ENCODE data around the gene CD247.

CD247 gene

DNA sequence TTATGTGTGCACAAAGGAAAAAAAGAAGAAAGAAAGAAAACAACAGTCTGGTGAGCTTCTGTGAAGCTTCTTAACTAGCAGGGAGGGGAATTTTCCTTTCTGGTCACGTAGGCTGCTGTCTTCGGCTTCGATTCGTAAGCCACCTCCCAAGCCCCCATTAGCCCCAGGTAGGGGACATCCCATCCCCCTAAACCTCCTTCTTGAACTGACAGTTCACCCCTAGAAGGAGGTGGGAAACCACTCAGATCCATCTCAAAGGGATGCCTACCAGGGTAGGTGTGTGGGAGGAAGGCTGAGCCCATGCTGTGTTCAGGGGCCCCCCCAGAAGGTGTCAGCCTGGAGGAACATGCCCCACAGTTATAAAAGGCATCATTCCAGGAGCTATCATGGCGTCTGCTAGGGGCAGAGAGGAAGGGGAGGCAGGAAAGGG, 25.8 kb downstream of the CD247 start:
- no peaks in the 10 kb centered on the region for H3K9me3 Mint-ChIP-seq
- peaks cover 76% of the 10 kb centered on the region for H3K36me3 Mint-ChIP-seq (ENCODE audit: low read depth)
- peak; percentile 70 for DNase-seq
- H3K4me3 Mint-ChIP-seq, result peak overlapping the region; percentile 72
- no peaks in the 10 kb centered on the region for H3K27me3 Mint-ChIP-seq
- peak overlapping the region; percentile 96 for H3K27ac Mint-ChIP-seq
- peaks cover 97% of the 10 kb centered on the region for H3K4me1 Mint-ChIP-seq (ENCODE audit: low read depth)

DNA sequence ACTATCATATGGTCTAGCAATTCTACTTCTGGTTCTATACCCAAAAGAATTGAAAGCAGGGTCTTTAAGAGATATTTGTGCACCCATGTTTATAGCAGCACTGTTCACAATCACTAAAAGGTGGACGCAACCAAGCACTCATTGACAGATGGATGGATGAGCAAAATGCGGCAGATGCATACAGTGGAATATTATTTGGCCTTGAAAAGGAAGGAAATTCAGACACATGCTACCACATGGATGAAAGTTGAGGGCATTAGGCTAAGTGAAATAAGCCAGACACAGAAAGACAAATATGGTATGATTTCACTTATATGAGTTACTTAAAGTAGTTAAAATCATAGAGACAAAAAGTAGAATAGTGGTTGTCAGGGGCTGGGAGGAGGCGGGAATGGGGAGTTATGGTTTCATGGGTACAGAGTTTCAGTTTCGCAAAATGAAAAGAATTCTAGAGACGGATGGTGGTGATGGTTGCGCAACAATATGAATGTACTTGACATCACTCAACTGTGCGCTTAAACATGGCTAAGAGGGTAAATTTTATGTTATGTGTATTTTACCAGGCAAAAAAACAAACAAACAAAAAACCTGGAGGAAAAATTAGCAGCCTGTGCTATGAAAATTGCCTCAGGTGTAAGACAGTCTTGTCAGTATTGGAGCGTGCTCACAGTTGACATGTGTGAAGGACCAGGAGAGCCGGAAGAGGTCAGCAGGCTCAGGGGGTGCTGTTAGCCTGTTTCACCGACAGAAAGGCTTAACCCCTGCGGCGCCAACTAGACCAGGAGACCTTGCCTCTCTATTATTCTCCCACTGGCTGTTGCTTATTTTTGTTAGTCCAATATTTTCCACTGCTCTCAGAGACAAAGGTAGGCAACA, 26.5 kb downstream of the CD247 start:
- Mint-ChIP-seq H3K4me1 (ENCODE audit: low read depth) (peaks cover 97% of the 10 kb centered on the region), H3K4me3 (peak overlapping the region; percentile 72), H3K36me3 (ENCODE audit: low read depth) (peaks cover 76% of the 10 kb centered on the region), H3K9me3 (no peaks in the 10 kb centered on the region), H3K27ac (peak overlapping the region; percentile 96), H3K27me3 (no peaks in the 10 kb centered on the region)
- peak; percentile 51 for DNase-seq

DNA sequence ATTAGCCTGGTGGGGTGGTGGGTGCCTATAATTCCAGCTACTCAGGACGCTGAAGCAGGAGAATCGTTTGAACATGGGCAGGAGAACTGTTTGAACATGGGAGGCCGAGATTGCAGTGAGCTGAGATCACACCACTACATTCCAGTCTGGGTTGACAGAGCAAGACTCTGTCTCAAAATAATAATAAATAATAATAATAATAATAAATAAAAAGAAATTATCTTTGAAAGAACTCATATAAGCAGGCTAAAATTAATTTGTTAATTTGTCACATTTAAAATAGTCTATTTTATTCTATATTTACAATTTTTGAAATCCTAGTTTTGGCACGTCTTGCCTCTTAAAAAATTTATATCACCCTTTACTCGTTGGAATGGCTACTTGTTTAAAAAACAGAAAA, 27.6 kb downstream of the CD247 start:
- DNase-seq, result no peak
- Mint-ChIP-seq H3K27me3 (no peaks in the 10 kb centered on the region), H3K9me3 (no peaks in the 10 kb centered on the region), H3K4me1 (ENCODE audit: low read depth) (peaks cover 97% of the 10 kb centered on the region), H3K36me3 (ENCODE audit: low read depth) (peaks cover 76% of the 10 kb centered on the region), H3K4me3 (peak overlapping the region; percentile 72), H3K27ac (peak overlapping the region; percentile 97)

GRCh38 chr1:167489571-167490340, 28.6 kb downstream of the CD247 start:
- no peaks in the 10 kb centered on the region for H3K9me3 Mint-ChIP-seq
- peak; percentile 67 for DNase-seq
- peak overlapping the region; percentile 72 for H3K4me3 Mint-ChIP-seq
- peaks cover 75% of the 10 kb centered on the region for H3K36me3 Mint-ChIP-seq (ENCODE audit: low read depth)
- peak overlapping the region; percentile 97 for H3K27ac Mint-ChIP-seq
- peaks cover 97% of the 10 kb centered on the region for H3K4me1 Mint-ChIP-seq (ENCODE audit: low read depth)
- no peaks in the 10 kb centered on the region for H3K27me3 Mint-ChIP-seq

GRCh38 chr1:167488786-167489185, 29.5 kb downstream of the CD247 start:
- Mint-ChIP-seq H3K9me3 (no peaks in the 10 kb centered on the region), H3K27ac (peak overlapping the region; percentile 88), H3K4me1 (ENCODE audit: low read depth) (peaks cover 97% of the 10 kb centered on the region), H3K27me3 (no peaks in the 10 kb centered on the region), H3K36me3 (ENCODE audit: low read depth) (peaks cover 72% of the 10 kb centered on the region), H3K4me3 (peak overlapping the region; percentile 61)
- no peak for DNase-seq

- Mint-ChIP-seq H3K4me1 (ENCODE audit: low read depth) (peaks cover 97% of the 10 kb centered on the region), H3K36me3 (ENCODE audit: low read depth) (peaks cover 75% of the 10 kb centered on the region), H3K27ac (peak overlapping the region; percentile 88), H3K27me3 (no peaks in the 10 kb centered on the region), H3K9me3 (no peaks in the 10 kb centered on the region), H3K4me3 (no peak overlapping the region)
- no peak for DNase-seq
These were observed 30.7 kb downstream of the CD247 start for GRCh38 chr1:167487614-167488013.

DNA sequence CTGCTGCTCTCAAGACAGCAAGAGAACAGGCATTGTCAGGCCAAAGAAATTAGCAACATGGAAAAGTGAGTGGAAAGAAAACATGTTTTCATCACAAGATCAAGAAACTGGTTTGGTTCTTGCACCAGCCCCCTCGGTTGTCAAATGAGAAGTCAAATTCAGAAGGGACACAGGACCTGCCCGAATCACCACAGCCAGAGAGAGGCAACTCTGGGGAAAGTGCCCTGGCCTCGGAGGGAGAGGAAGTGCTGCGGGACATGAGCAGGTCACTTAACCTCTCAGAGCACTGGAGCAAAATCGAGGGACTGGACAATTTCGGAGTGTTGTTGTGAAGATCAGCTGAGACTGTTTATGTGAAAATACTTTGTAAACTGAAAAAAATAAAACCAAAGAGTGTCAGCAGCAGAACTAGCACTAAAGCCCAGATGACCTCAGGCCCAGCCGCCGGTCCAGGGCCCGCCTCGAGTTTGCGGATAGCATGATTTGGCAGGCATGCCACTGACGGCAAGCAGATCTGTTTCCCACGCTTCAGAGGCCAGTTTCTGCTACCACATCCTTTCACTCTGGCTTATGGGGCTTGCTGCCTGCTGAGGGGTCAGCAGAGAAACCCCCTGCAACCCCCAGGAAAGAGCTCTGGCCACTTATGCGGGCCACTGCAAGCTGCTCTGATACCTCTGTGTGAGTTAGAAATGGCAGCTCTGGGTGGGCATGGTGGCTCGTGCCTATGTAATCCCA, 32.1 kb downstream of the CD247 start:
- Mint-ChIP-seq H3K27me3 (no peaks in the 10 kb centered on the region), H3K9me3 (no peaks in the 10 kb centered on the region), H3K27ac (peak overlapping the region; percentile 86), H3K36me3 (ENCODE audit: low read depth) (peaks cover 81% of the 10 kb centered on the region), H3K4me3 (peak overlapping the region; percentile 49), H3K4me1 (ENCODE audit: low read depth) (peaks cover 97% of the 10 kb centered on the region)
- DNase-seq, result peak; percentile 39

DNA sequence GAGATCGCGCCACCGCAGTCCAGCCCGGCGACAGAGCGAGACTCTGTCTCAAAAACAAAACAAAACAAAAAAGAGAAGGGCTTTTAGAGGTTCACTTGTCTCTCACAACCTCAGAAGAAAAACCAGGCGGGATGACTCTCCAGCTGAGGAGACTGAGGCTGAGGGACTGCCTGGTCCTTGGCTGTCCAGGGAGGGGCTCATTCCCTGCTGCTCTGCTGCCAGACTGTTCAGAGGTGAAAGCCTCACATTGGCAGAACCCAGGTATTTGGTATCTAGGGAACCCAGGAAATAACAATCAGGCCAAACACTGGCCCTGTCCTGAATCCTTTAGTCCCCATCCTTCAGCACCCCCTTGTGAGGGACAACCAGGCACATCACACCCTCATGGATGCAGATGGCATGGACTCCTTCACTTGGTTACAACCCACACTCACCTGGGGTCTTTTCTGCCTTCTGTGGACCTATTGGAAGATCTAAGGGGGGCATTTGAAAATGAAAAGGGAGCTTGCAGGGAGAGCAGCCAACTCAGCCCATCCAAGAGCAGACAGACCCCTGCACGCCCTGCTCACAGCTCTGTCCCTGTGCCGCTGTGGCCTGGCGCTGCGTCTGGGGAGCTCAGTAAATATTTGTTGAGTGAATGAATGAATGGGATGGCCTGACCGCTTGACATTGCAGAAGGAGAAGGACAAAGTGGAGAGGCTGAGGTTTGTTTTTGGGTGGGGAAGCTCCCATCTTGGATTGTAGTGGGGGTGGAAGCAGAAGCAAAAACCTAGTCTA, 33.4 kb downstream of the CD247 start:
- H3K27me3 Mint-ChIP-seq, result no peaks in the 10 kb centered on the region
- H3K4me1 Mint-ChIP-seq (ENCODE audit: low read depth), result peaks cover 97% of the 10 kb centered on the region
- peak; percentile 39 for DNase-seq

DNA sequence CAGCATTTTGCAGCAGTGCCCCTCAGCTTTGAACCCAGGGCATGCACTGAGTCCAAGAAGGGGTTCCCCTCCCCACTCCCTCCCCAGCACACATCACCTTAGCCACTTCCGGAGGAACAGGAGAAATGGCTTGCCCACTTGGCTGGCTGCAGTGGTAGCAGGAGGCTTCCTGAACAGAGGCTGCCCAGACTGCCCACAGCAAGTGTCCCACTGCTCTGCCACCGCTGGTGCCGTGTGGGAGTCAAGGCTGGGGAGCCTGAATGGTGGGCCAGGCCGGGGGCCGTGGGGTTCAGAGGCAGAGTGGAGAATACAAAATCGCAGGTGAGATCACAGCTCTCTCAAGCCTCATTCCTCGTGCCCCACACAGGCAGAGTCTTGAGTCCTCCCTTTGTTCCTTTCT, 34.5 kb downstream of the CD247 start:
- peaks cover 99% of the 10 kb centered on the region for H3K4me1 Mint-ChIP-seq (ENCODE audit: low read depth)
- peak overlapping the region; percentile 71 for H3K4me3 Mint-ChIP-seq
- H3K27ac Mint-ChIP-seq, result peak overlapping the region; percentile 86
- DNase-seq, result no peak
- H3K36me3 Mint-ChIP-seq (ENCODE audit: low read depth), result peaks cover 87% of the 10 kb centered on the region
- H3K9me3 Mint-ChIP-seq, result no peaks in the 10 kb centered on the region
- H3K27me3 Mint-ChIP-seq, result no peaks in the 10 kb centered on the region

More for the DNA sequence above, 33.4 kb downstream of the CD247 start:
- Mint-ChIP-seq H3K9me3 (no peaks in the 10 kb centered on the region), H3K27ac (peak overlapping the region; percentile 86), H3K4me3 (peak overlapping the region; percentile 71), H3K36me3 (ENCODE audit: low read depth) (peaks cover 83% of the 10 kb centered on the region)

DNA sequence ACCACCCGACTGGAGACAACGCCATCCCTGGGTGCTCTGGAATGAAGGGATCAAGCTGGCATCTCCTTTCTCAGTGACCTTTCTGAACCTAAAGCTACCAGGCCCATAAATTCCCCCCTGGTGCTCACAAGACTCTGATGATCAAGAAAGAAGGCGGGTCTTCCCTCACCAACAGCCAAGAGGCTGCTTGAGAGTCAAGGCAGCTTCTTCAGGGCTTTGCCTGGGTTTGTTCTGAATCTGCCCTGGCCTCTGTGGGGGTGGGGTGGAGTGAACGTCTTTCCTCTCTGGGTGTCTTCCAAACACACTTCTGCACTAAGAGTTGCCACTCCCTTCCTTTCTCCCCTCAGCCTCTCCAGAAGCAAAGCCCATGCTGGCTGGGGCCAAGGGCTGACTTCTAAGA, 36.1 kb downstream of the CD247 start:
- Mint-ChIP-seq H3K4me1 (ENCODE audit: low read depth) (peaks cover 97% of the 10 kb centered on the region), H3K36me3 (ENCODE audit: low read depth) (peaks cover 87% of the 10 kb centered on the region), H3K27me3 (no peaks in the 10 kb centered on the region), H3K9me3 (no peaks in the 10 kb centered on the region), H3K4me3 (peak overlapping the region; percentile 71), H3K27ac (peak overlapping the region; percentile 86)
- DNase-seq, result peak; percentile 60

DNA sequence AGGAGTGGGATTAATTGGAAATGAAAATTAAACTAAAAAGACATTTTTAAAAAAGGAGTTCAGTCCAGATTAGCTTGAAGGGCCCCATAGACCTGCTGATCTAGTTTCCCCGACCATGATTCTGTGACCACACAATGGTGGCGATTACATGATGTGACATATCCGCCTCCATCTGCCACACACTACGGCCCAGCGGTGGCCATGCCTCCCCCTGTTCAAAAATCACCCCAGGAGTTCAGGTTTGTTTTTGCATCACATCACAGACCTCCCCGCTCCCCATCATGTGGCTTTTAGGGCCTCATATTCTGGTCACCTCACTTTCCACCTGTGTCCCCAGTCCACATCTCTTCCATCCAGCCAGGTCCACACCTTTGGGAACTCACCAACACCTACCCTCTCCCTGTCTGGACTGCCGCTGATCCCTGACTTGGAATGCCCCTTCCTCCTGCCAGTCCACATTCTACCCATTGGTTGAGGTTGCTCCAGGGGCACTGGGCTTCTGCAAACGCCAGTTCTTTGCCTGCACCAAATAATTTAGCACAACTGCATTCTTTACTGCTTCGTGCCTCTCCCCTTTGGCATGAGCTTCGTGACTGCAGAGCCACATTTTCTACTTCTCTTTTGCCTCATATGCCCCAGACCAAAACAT, 38.9 kb downstream of the CD247 start:
- H3K4me3 Mint-ChIP-seq, result peak overlapping the region; percentile 41
- peaks cover 93% of the 10 kb centered on the region for H3K4me1 Mint-ChIP-seq (ENCODE audit: low read depth)
- H3K27me3 Mint-ChIP-seq, result no peaks in the 10 kb centered on the region
- peak overlapping the region; percentile 82 for H3K27ac Mint-ChIP-seq
- peaks cover 75% of the 10 kb centered on the region for H3K36me3 Mint-ChIP-seq (ENCODE audit: low read depth)
- DNase-seq, result peak; percentile 34
- H3K9me3 Mint-ChIP-seq, result no peaks in the 10 kb centered on the region

GRCh38 chr1:167477986-167478385, 40.3 kb downstream of the CD247 start:
- peaks cover 93% of the 10 kb centered on the region for H3K4me1 Mint-ChIP-seq (ENCODE audit: low read depth)

DNA sequence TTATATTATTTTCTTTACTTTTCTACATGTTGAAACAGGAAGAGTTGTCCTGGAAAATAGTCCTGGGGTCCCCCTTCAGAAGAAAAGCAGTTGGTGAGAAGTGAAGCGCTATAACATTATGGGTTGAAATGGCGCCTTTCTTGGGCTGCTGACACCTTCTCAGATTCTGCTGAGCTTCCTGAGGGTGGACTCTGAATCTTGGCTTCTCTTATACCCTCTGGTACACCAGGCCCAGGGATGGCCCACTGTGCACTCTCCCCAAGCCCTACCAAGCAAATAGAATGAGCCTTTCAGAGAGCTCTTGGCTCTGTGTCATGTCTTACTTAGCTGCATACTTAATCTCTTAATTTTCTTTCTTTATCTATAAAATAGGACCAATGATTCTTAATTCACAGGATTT, 42.3 kb downstream of the CD247 start:
- peak overlapping the region; percentile 79 for H3K27ac Mint-ChIP-seq
- H3K4me1 Mint-ChIP-seq (ENCODE audit: low read depth), result peaks cover 93% of the 10 kb centered on the region
- H3K4me3 Mint-ChIP-seq, result no peak overlapping the region

More at GRCh38 chr1:167477986-167478385, 40.3 kb downstream of the CD247 start:
- H3K9me3 Mint-ChIP-seq, result no peaks in the 10 kb centered on the region
- no peaks in the 10 kb centered on the region for H3K27me3 Mint-ChIP-seq
- no peak overlapping the region for H3K4me3 Mint-ChIP-seq
- H3K27ac Mint-ChIP-seq, result peak overlapping the region; percentile 65
- peaks cover 70% of the 10 kb centered on the region for H3K36me3 Mint-ChIP-seq (ENCODE audit: low read depth)
- DNase-seq, result peak; percentile 30

More for the DNA sequence above, 42.3 kb downstream of the CD247 start:
- Mint-ChIP-seq H3K27me3 (no peaks in the 10 kb centered on the region), H3K36me3 (ENCODE audit: low read depth) (peaks cover 71% of the 10 kb centered on the region), H3K9me3 (no peaks in the 10 kb centered on the region)
- DNase-seq, result peak; percentile 28

Data from activated T-cell treated with anti-CD3 and anti-CD28 coated beads, Interleukin-2, amount 50 U/mL, for 24 hours (primary cell).